Suprapubic skin (tissue), 3 donors: ENCODE measurements around the gene NTMT2.

ENCODE experiments used
- CTCF ChIP-seq, 2 donors: fragments of 200-600 bp in 1 of 2; fragments of 450-650 bp in 1 of 2; sonication (generic) in 1 of 2; IDR thresholded peaks; one replicate each; pipeline ENCODE4 v1.5.1; 2016 to 2019; ENCODE audit warnings: antibody characterized with exemption in 2 of 2, mild to moderate bottlenecking in 1 of 2, moderate library complexity in 1 of 2
- POLR2A ChIP-seq, 2 donors: fragments of 450-650 bp; IDR thresholded peaks; one replicate each; pipeline ENCODE4 v1.6.1; 2017; ENCODE audit warnings: antibody characterized with exemption in 2 of 2, mild to moderate bottlenecking in 2 of 2, moderate library complexity in 2 of 2

DNA sequence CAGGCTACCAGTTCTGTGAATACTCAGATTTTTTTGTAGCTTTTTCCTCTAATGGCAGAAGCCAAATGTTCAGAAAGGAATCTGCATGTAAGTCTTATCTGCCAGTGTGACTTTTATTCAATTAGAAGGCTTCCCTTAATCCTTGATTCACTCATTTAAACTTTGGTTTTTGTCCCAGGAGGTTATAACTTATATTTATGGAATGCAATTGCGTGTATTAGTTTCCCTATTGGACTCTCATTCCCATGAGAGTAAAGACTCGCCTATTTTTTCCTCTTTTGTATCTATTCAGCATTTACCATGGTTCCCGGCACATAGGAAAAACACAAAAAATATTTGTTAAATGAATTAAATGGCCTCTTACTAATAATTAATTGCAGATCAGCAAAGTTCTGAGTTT is 3.5 kb downstream of the NTMT2 start:
- TF ChIP-seq CTCF (IDR thresholded peaks at IDR 0.05), result no peak
- TF ChIP-seq POLR2A (IDR thresholded peaks at IDR 0.05), result no peak
